Transverse colon (tissue), 4 donors: Measurements from ENCODE around the gene ANKRD33B. TPM values are rescaled to one million over a fixed set of nuclear protein-coding genes. Genes with fewer than 3 reads are reported as not detected.

Experiments
- DNase-seq: peaks from one replicate; pipeline ENCODE4 v3.0.0-alpha.2; 2019
- H3K27ac ChIP-seq, 4 donors: fragments of 200-600 bp; sonication (generic); 2 replicates each; pipeline ENCODE4 v1.5.1; 2016 to 2018; ENCODE audit warnings: inconsistent platforms in 4 of 4
- H3K27me3 ChIP-seq: fragments of 200-600 bp; sonication (generic); 2 replicates; pipeline ENCODE4 v1.5.1; 2017; ENCODE audit warnings: inconsistent platforms
- H3K36me3 ChIP-seq, 4 donors: fragments of 200-600 bp; sonication (generic); 2 replicates each; pipeline ENCODE4 v1.5.1; 2017 to 2019; ENCODE audit warnings: inconsistent platforms in 4 of 4
- H3K4me1 ChIP-seq, 4 donors: fragments of 200-600 bp; sonication (generic); 2 replicates each; pipeline ENCODE4 v1.5.1; 2017 to 2020; ENCODE audit warnings: inconsistent platforms in 4 of 4
- H3K4me3 ChIP-seq, 4 donors: fragments of 200-600 bp; sonication (generic); 1 replicate in 1 of 4; 2 replicates in 3 of 4; pipeline versions ENCODE4 v1.5.1 to v1.6.1; 2017 to 2019; ENCODE audit warnings: inconsistent platforms in 4 of 4
- H3K9me3 ChIP-seq, 2 donors: fragments of 200-600 bp; sonication (generic); 2 replicates each; pipeline ENCODE4 v1.5.1; 2017 to 2019; ENCODE audit warnings: inconsistent platforms in 2 of 2
- EP300 ChIP-seq: sonication (generic); formaldehyde crosslinking; IDR thresholded peaks from one replicate; pipeline ENCODE4 v1.6.1; 2017; ENCODE audit warnings: antibody characterized with exemption, low read depth
- POLR2A ChIP-seq: fragments of 450-650 bp; IDR thresholded peaks from one replicate; pipeline ENCODE4 v1.6.1; 2016; ENCODE audit warnings: antibody characterized with exemption, mild to moderate bottlenecking, moderate library complexity
- POLR2AphosphoS5 ChIP-seq, 3 donors: sonication (generic); formaldehyde crosslinking; IDR thresholded peaks; one replicate each; pipeline ENCODE4 v1.6.1; 2016; ENCODE audit warnings: antibody characterized with exemption in 3 of 3
- WGBS, 2 donors: methylation state at CpG; one replicate each; pipeline ENCODE4 v1.1.5; 2018; ENCODE audit warnings: low coverage in 1 of 2; 5-methylcytosine and 5-hydroxymethylcytosine counted together
- in situ Hi-C, 4 donors: fragments of 200-750 bp; cut with MboI; loops; one replicate each; pipeline versions ENCODE4 v1.15.0 to v1.15.1; 2017; ENCODE audit warnings: low sequenced_read_pairs in 3 of 4, low pct_ligation_motif_present in 1 of 4, low pct_unique_long_range_greater_than_20kb in 1 of 4
- intact Hi-C: fragments of 100-400 bp; cut with DNase I; formaldehyde crosslinking; loops from one replicate; pipeline ENCODE4 v1.15.1; 2023; ENCODE audit warnings: low total_unique reads
- total RNA-seq, 4 donors: library from RNA; depleted of rRNA; stranded (reverse); fragments of >200 nt; gene quantifications; one replicate each; pipeline ENCODE4 v1.1.0, GENCODE V29; 2016
- TF ChIP-seq, protein P1 (sequence below), 5 experiments: fragments of 200-600 bp in 3 of 5; fragments of 450-650 bp in 2 of 5; sonication (generic) in 3 of 5; IDR thresholded peaks; 1 replicate in 2 of 5; 2 replicates in 3 of 5; pipeline ENCODE4 v1.5.1; 2016 to 2017; ENCODE audit warnings: antibody characterized with exemption in 5 of 5, inconsistent platforms in 3 of 5, mild to moderate bottlenecking in 2 of 5, moderate library complexity in 1 of 5

The ANKRD33B gene
- total RNA-seq, 4 donors from 2014 or later: 0.20 to 3.2 (median 1.4) TPM

DNA sequence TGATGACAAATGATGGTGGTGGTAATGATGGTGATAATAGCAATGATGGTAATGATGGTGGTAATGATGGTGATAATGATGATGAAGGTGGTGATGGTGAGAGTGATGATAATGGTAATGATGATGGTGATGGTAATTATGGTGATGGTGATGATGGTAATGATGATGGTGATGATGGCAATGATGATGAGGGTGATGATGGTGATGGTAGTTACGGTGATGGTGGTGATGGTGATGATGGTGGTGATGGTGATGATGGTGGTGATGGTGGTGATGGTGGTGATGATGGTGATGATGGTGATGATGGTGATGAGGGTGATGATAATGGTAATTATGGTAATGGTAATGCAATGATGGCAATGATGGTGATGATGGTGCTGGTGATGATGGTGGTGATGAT lies 106.1 kb downstream of the ANKRD33B start:
- Histone ChIP-seq H3K27me3 (no peaks in the 10 kb centered on the region), H3K36me3 (no peaks in the 10 kb centered on the region), H3K4me3 (no peak overlapping the region), H3K27ac (no peak overlapping the region), H3K4me1 (no peaks in the 10 kb centered on the region), H3K9me3 (no peaks in the 10 kb centered on the region)
- no peak for TF ChIP-seq POLR2AphosphoS5 (IDR thresholded peaks at IDR 0.05)
- no peak for TF ChIP-seq POLR2A
- TF ChIP-seq, protein P1, sequence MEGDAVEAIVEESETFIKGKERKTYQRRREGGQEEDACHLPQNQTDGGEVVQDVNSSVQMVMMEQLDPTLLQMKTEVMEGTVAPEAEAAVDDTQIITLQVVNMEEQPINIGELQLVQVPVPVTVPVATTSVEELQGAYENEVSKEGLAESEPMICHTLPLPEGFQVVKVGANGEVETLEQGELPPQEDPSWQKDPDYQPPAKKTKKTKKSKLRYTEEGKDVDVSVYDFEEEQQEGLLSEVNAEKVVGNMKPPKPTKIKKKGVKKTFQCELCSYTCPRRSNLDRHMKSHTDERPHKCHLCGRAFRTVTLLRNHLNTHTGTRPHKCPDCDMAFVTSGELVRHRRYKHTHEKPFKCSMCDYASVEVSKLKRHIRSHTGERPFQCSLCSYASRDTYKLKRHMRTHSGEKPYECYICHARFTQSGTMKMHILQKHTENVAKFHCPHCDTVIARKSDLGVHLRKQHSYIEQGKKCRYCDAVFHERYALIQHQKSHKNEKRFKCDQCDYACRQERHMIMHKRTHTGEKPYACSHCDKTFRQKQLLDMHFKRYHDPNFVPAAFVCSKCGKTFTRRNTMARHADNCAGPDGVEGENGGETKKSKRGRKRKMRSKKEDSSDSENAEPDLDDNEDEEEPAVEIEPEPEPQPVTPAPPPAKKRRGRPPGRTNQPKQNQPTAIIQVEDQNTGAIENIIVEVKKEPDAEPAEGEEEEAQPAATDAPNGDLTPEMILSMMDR (IDR thresholded peaks at IDR 0.05): no peak
- no peak for TF ChIP-seq EP300
- in situ Hi-C loops (no loop called here), intact Hi-C loops (no loop called here)
- DNase-seq: no peak
- WGBS, 2 donors: 57 to 85% methylated on average over 1 of the region's 1 CpG

DNA sequence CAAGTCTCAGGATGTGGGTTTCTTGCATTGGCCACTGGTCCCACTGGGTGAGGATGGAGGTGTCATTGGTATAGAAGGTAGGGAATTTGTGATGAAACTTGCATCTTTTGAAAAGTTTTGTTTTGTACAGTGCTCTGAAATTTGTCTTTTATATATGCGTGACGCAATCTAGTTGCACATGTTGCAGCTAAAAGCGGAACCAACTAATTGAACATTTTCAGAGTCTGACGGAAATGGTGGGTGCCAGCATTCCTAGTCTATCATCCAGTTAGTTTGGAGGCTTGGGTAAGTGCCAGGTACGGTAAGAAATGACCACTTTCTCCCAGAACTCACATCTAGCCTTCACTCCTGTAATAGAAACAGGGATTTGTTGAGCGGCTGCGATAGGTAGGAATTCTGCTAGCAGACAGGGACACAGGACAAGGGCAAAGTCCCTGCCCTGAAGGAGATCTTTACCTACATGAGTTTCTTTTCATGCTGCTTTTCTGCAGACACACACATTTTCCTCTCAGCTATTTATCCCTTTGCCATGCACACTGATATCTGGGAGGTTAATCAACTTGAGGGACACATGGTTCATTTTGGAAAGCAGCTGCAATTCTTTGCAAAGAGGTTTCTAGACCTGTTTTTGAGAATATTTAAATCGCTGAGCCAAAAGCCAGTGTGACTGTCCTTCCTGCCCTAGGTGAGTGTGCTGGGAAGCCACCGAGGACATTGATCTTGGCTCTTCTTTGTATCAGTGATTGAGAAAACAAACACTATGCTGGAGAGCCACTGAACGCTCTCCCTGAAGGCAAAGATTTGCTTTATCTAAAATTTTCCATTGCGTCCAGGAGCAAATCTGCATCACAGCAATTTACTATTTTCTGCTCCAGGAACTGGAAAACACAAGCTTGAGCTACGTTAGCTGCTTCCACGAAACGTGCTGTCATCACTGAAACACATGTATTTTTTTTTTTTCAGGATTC lies 107.5 kb downstream of the ANKRD33B start:
- Histone ChIP-seq H3K4me1 (no peaks in the 10 kb centered on the region), H3K27ac (no peak overlapping the region), H3K27me3 (no peaks in the 10 kb centered on the region), H3K36me3 (no peaks in the 10 kb centered on the region), H3K9me3 (no peaks in the 10 kb centered on the region), H3K4me3 (no peak overlapping the region)
- in situ Hi-C loops: no loop called here
- 65 to 81% methylated on average over 11 to 14 of the region's 14 CpGs for WGBS, 2 donors
- TF ChIP-seq EP300 (no peak), POLR2A (no peak), POLR2AphosphoS5 (IDR thresholded peaks at IDR 0.05) (no peak)
- TF ChIP-seq, protein P1 (IDR thresholded peaks at IDR 0.05): no peak
- intact Hi-C loops: no loop called here
- DNase-seq: no peak

DNA sequence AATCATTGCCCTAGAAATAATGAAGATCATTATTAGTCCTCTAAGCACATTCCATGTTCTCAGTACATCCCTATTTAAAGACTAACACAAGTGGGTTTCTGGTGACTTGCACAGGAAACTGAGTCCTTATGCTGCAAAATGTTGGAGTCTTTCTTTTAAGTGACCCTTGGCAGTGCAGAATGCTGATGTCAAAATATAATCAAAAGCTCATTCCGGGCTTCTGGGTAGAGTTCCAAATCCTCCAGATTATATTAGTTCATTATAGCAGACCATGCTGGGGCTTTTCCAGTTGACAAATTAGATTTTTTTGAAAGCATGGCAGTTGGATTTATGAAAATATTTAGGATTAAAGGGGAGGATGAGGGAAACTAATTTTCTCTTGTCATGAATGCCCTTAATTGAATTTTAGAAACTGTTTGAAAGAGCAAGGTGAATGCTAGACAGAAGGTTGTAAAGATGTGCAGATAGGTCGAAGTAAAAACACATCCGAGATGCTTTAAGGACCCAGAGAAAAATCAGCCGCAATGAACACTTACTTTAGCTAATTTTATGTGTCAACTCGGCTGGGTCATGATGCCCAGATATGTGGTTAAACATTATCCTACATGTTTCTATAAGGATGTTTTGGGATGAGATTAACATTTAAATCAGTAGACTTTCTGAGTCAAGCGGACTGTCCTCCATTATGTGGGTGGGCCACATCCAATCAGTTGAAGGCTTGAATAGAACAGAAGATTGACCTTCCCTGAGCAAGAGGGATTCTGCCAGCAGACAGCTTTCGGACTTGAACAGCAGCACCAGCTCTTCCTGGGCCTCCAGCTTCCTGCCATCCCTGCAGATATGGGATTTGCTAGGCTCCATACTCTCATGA lies 108.5 kb downstream of the ANKRD33B start:
- DNase-seq: no peak
- Histone ChIP-seq H3K9me3 (no peaks in the 10 kb centered on the region), H3K4me1 (no peaks in the 10 kb centered on the region), H3K27ac (no peak overlapping the region), H3K4me3 (no peak overlapping the region), H3K36me3 (no peaks in the 10 kb centered on the region), H3K27me3 (no peaks in the 10 kb centered on the region)
- in situ Hi-C loops (no loop called here), intact Hi-C loops (no loop called here)
- WGBS, 2 donors: 86 to 87% methylated on average over 5 to 7 of the region's 7 CpGs
- no peak for TF ChIP-seq POLR2AphosphoS5 (IDR thresholded peaks at IDR 0.05)

DNA sequence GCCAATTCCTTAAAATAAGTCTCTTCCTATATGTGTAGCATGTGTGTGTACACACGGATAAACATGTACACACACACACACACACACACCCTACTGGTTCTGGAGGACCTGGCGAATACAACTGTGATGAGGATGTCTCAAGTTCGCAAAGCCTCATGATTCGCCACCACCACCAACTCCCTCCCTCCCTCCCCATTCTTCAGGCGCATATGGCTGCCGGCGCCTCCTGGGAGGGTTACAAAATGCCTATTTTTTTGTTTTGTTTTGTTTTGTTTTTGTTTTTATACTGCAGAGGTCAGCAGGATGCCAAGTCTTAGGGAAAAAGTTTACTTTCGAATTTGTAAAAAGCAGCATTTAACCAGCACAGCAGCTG lies 109.1 kb downstream of the ANKRD33B start:
- intact Hi-C loops: no loop called here
- WGBS, 2 donors: 70 to 79% methylated on average over 4 to 8 of the region's 8 CpGs
- DNase-seq: no peak
- in situ Hi-C loops: no loop called here
- Histone ChIP-seq H3K9me3 (no peaks in the 10 kb centered on the region), H3K27me3 (no peaks in the 10 kb centered on the region), H3K27ac (no peak overlapping the region), H3K4me1 (no peaks in the 10 kb centered on the region), H3K36me3 (no peaks in the 10 kb centered on the region), H3K4me3 (no peak overlapping the region)
- TF ChIP-seq, protein P1 (IDR thresholded peaks at IDR 0.05): no peak
- TF ChIP-seq POLR2A: no peak
- no peak for TF ChIP-seq POLR2AphosphoS5 (IDR thresholded peaks at IDR 0.05)
- TF ChIP-seq EP300: no peak
